Neural cell (in vitro differentiated cells): ENCODE measurements around the gene GPR82.

Experiments used
- CTCF ChIP-seq: fragments of 450-650 bp; IDR thresholded peaks from 2 replicates; pipeline ENCODE4 v1.5.1; 2014; ENCODE audit warnings: antibody characterized with exemption, mild to moderate bottlenecking, moderate library complexity; ENCODE audit not compliant: poor library complexity, severe bottlenecking
- EP300 ChIP-seq: fragments of 450-650 bp; conservative IDR thresholded peaks from 2 replicates; pipeline ENCODE4 v1.6.1; 2014; ENCODE audit warnings: antibody characterized with exemption, mild to moderate bottlenecking, moderate library complexity; ENCODE audit not compliant: poor library complexity, severe bottlenecking
- EZH2 ChIP-seq: fragments of 200-600, 300-800 bp; shearing (Covaris generic), sonication (generic); IDR thresholded peaks from 2 replicates; pipeline ENCODE4 v1.6.1; 2014; ENCODE audit warnings: antibody characterized with exemption, low read length, borderline replicate concordance, mild to moderate bottlenecking; ENCODE audit not compliant: insufficient read depth, poor library complexity, severe bottlenecking
- POLR2AphosphoS5 ChIP-seq: IDR thresholded peaks from 2 replicates; pipeline ENCODE4 v1.6.1; 2012
- REST ChIP-seq: IDR thresholded peaks from 2 replicates; pipeline ENCODE4 v1.6.1; 2012; ENCODE audit warnings: borderline replicate concordance
- SMC3 ChIP-seq: fragments of 450-650 bp; conservative IDR thresholded peaks from 2 replicates; pipeline ENCODE4 v1.6.1; 2014; ENCODE audit warnings: antibody characterized with exemption, mild to moderate bottlenecking, moderate library complexity; ENCODE audit not compliant: poor library complexity
- TAF1 ChIP-seq: IDR thresholded peaks from 2 replicates; pipeline ENCODE4 v1.6.1; 2012; ENCODE audit warnings: low read depth

DNA sequence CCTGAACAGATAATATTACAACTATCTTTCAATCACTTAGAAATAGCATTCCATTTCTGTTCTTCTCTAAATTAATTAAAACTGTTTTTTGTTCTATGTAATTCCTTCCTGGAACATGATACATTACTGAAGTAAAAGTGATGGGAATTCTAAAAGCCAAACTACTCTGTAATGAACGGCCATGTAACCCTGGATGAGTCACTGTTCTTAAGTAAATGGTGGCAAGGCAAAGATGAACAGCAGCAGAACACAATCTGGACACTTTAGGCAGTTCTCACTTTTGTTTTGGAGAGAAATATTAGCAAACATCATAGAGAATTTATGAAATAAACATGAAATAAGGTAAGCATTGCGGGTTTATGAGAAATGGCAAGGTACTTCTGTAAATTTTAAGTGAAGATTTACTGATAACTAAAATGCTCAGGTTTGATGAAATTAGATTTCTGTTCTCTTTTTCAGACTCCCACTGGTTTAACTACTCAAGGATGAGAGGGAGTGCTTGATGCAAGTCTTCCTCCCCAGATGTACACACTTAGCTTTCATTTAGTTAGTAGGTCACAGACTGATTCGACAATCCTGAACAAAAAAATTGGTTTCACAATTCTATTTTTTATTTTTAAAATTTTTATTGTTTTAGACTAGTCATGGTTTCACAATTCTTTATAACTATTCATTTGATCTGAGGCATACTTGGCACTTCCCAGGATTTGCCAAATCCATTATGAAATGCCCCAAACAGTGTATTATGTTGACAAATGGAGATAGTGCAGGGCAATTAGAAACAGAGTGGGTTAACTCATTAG is 964 bp upstream of the GPR82 start:
- TF ChIP-seq POLR2AphosphoS5 (no peak), CTCF (no peak), REST (no peak), EP300 (no peak), TAF1 (no peak), SMC3 (no peak), EZH2 (no peak)
